DOHH2 (cell line): Measurements from ENCODE around the gene HMGCL.
"Not testable (repeated sequence)": the region's sequence is repeated elsewhere in the genome, so short reads cannot be mapped to it uniquely, and the experiment has no call there.

Experiments
- H3F3A ChIP-seq: fragments of 200-600 bp; sonication (generic), shearing (Covaris generic); 2 replicates; pipeline ENCODE4 v1.6.0; 2016; ENCODE audit warnings: antibody characterized with exemption, mild to moderate bottlenecking; ENCODE audit not compliant: control insufficient read depth, insufficient read depth
- H3K27ac ChIP-seq: fragments of 200-600 bp; sonication (generic); 2 replicates; pipeline ENCODE4 v1.5.1; 2014; ENCODE audit warnings: low read depth, mild to moderate bottlenecking, low read length, moderate library complexity
- H3K27me3 ChIP-seq: fragments of 200-600 bp; sonication (generic); 2 replicates; pipeline ENCODE4 v1.6.1; 2014; ENCODE audit warnings: mild to moderate bottlenecking, low read length, mixed read lengths; ENCODE audit not compliant: control insufficient read depth
- H3K36me3 ChIP-seq: fragments of 200-600 bp; sonication (generic); 2 replicates; pipeline ENCODE4 v1.6.1; 2014; ENCODE audit warnings: mild to moderate bottlenecking, low read length, moderate library complexity, mixed read lengths; ENCODE audit not compliant: control insufficient read depth
- H3K4me1 ChIP-seq: fragments of 200-600 bp; sonication (generic); 2 replicates; pipeline ENCODE4 v1.6.1; 2014; ENCODE audit warnings: mild to moderate bottlenecking, low read length, mixed read lengths; ENCODE audit not compliant: control insufficient read depth
- H3K4me2 ChIP-seq: fragments of 200-600 bp; sonication (generic); 2 replicates; pipeline ENCODE4 v1.6.0; 2014; ENCODE audit warnings: mild to moderate bottlenecking, low read length, moderate library complexity
- H3K4me3 ChIP-seq: fragments of 200-600 bp; sonication (generic); 2 replicates; pipeline ENCODE4 v1.5.1; 2014; ENCODE audit warnings: mild to moderate bottlenecking, low read length, mixed read lengths
- H3K79me2 ChIP-seq: fragments of 200-600 bp; sonication (generic); 2 replicates; pipeline ENCODE4 v1.6.1; 2014; ENCODE audit warnings: mild to moderate bottlenecking, low read length, mixed read lengths; ENCODE audit not compliant: control insufficient read depth
- H3K9me2 ChIP-seq: fragments of 200-600 bp; sonication (generic); replicated peaks from 2 replicates; pipeline ENCODE4 v1.6.1; 2014; ENCODE audit warnings: mild to moderate bottlenecking, low read length, mixed read lengths; ENCODE audit not compliant: control insufficient read depth
- H3K9me3 ChIP-seq: fragments of 200-600 bp; sonication (generic); 2 replicates; pipeline ENCODE4 v1.6.1; 2014; ENCODE audit warnings: antibody characterized with exemption, low read length, mixed read lengths; ENCODE audit not compliant: control insufficient read depth, insufficient read depth
- H4K20me1 ChIP-seq: fragments of 200-600 bp; sonication (generic); 2 replicates; pipeline ENCODE4 v1.6.0; 2014; ENCODE audit warnings: low read depth, mild to moderate bottlenecking, antibody characterized with exemption, low read length, moderate library complexity; ENCODE audit not compliant: control insufficient read depth, insufficient read depth
- CTCF ChIP-seq: fragments of 200-600 bp; sonication (generic); IDR thresholded peaks from one replicate; pipeline ENCODE4 v1.5.1; 2014; ENCODE audit warnings: antibody characterized with exemption, mild to moderate bottlenecking, low read depth, low read length; ENCODE audit not compliant: poor library complexity, severe bottlenecking
- EZH2phosphoT487 ChIP-seq: fragments of 200-600 bp; sonication (generic); IDR thresholded peaks from 2 replicates; pipeline ENCODE4 v1.6.1; 2017; ENCODE audit warnings: borderline replicate concordance, mild to moderate bottlenecking, antibody characterized with exemption, low read length, moderate library complexity, mixed read lengths

Gene HMGCL

GRCh38 chr1:23787701-23788100 lies 37.5 kb downstream of the HMGCL start:
- H3K4me3 ChIP-seq, result no peak overlapping the region
- H3F3A ChIP-seq, result peaks cover 15% of the 10 kb centered on the region
- peaks cover 42% of the 10 kb centered on the region for H3K36me3 ChIP-seq
- no peaks in the 10 kb centered on the region for H3K27me3 ChIP-seq
- H4K20me1 ChIP-seq, result no peaks in the 10 kb centered on the region
- no peak for TF ChIP-seq CTCF
- no peak for TF ChIP-seq EZH2phosphoT487
- H3K4me2 ChIP-seq, result no peak overlapping the region
- no peaks in the 10 kb centered on the region for H3K9me3 ChIP-seq
- peaks cover 12% of the 10 kb centered on the region for H3K4me1 ChIP-seq
- H3K27ac ChIP-seq, result no peak overlapping the region
- H3K79me2 ChIP-seq, result peaks cover 32% of the 10 kb centered on the region
- no peaks in the 10 kb centered on the region for H3K9me2 ChIP-seq

GRCh38 chr1:23784846-23785245 lies 40.4 kb downstream of the HMGCL start:
- H3K27ac ChIP-seq, result no peak overlapping the region
- no peaks in the 10 kb centered on the region for H3K9me2 ChIP-seq
- H3K79me2 ChIP-seq, result peaks cover 40% of the 10 kb centered on the region
- H3K4me3 ChIP-seq, result no peak overlapping the region
- no peaks in the 10 kb centered on the region for H3K27me3 ChIP-seq
- no peak for TF ChIP-seq EZH2phosphoT487
- no peak for TF ChIP-seq CTCF
- H4K20me1 ChIP-seq, result 0 out of 2 replicates have a peak, but pooled peaks cover 5% of the 10 kb centered on the region
- peaks cover 4% of the 10 kb centered on the region for H3K4me1 ChIP-seq
- H3F3A ChIP-seq, result peaks cover 15% of the 10 kb centered on the region
- H3K4me2 ChIP-seq, result no peak overlapping the region
- no peaks in the 10 kb centered on the region for H3K9me3 ChIP-seq
- peaks cover 68% of the 10 kb centered on the region for H3K36me3 ChIP-seq

GRCh38 chr1:23783141-23783540 lies 42.1 kb downstream of the HMGCL start:
- not testable (repeated sequence) for H3K4me2 ChIP-seq, H4K20me1 ChIP-seq, H3F3A ChIP-seq, H3K27ac ChIP-seq, H3K4me3 ChIP-seq, H3K9me3 ChIP-seq, H3K9me2 ChIP-seq, H3K27me3 ChIP-seq
- Histone ChIP-seq H3K4me1 (peaks cover 15% of the 10 kb centered on the region), H3K79me2 (peaks cover 57% of the 10 kb centered on the region), H3K36me3 (peaks cover 80% of the 10 kb centered on the region)

- Histone ChIP-seq H3K9me2 (no peaks in the 10 kb centered on the region), H3K4me1 (peaks cover 32% of the 10 kb centered on the region), H3K27ac (no peak overlapping the region), H4K20me1 (peaks cover 6% of the 10 kb centered on the region; the same call in 1 of the 2 replicates), H3K79me2 (peaks cover 81% of the 10 kb centered on the region), H3K36me3 (peaks cover 50% of the 10 kb centered on the region), H3K4me2 (peak overlapping the region; percentile 78), H3K27me3 (no peaks in the 10 kb centered on the region), H3K4me3 (peak overlapping the region; percentile 99; the same call in 1 of the 2 replicates), H3K9me3 (no peaks in the 10 kb centered on the region), H3F3A (peaks cover 2% of the 10 kb centered on the region; the same call in 1 of the 2 replicates)
- TF ChIP-seq EZH2phosphoT487, result no peak
- no peak for TF ChIP-seq CTCF
Observed at GRCh38 chr1:23779826-23780371, 45.3 kb downstream of the HMGCL start.
